GM18868 (cell line): Measurements from ENCODE around the gene FXR2.
A peak's percentile ranks its signal among the peaks of the same experiment; 100 is the strongest.

Source experiments
- ATAC-seq: cut with Tn5 transposase; IDR thresholded peaks from one replicate; pipeline ENCODE4 v1.9.1; 2021; ENCODE audit warnings: mild to moderate bottlenecking, moderate library complexity; ENCODE audit not compliant: unreplicated experiment

The FXR2 gene

DNA sequence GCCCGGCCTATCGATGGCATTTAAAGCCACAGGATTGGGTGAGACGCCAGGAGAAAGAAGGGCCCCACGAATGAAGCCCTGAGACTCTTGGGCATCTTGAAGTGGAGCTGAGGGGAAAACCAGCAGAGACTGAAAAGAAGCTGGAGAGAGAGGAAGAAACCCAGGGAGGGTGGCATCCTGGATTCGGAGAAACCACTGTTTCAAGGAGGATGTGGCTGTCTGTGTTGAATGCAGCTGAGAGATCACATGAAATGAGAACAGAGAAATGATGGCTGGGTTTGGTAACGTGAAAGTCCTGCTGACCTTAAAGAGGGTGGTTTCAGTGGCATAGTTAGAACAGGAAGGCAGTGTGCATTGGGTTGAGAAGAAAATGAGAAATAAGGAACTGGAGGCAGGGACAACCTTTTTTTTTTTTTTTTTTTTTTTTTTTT lies 62.1 kb downstream of the FXR2 start:
- ATAC-seq: peak; percentile 63

DNA sequence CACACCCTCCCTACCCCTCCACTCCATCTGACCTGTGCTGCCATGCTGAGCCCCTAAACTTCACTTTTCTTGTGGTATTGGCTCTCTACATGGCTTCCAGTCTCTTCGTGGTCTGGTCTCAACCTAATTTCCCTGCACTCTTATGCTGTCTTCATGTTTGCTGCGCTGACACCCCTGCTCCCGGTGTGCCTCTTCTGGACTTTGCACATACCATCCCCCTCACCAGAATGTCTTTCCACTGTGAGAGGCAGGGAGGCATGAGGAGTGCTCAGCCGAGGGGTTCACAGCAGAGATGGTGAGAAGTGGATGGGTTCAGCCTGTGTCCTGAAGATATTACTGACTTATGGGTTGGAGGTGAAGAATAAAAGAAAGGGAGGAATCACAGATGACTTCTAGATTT lies 63.3 kb downstream of the FXR2 start:
- no peak for ATAC-seq

DNA sequence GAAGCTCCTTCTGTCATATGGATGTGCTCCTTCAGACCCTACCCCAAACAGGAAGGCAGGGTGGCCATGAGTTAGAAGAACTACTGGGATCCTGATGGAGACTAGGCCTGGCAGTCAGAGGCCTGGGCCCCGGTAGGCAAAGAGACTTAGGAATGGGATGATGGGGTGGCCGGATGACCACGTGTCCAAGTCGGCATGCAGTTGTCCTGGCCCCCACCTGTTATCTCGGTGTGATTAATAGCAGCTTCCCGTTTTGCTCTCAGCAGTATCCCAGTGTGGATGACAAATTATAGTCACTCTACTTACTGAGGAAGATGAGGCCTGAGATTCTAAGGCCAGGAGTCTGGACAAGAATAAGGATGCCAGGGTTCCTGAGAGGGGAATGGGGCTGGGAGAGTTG lies 64.4 kb downstream of the FXR2 start:
- ATAC-seq: no peak

DNA sequence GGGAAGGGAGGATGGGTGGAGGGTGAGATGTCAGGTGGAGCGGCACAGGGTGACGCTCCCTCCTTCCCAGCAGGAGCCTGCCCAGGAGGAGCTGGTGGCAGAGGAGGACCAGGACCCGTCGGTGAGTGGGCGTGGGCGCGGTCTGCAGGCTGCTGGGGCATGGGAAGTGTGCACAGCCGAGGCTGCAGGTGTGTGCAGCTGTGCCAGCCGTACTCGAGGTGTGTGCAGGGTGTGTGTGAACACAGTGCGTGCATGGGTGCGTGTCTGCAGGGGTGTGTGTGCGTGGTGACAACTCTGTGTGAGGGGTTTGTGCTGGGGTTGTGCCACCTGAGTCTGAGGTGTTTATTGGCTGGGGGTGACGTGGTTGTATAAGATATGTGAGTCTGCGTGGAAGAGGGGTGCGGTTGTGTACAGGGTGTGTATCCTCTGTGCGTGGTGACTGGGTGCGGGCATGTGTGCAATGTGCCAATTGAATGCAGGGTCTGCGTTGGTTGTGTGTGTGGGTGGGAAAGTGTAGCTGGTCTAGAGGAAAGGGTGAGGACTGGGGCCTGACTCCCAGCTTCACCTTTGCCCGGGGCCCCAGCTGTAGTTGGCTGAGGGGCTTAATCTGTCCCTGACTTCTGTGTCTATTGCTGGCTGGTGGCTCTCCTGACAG lies 65.2 kb downstream of the FXR2 start:
- no peak for ATAC-seq

DNA sequence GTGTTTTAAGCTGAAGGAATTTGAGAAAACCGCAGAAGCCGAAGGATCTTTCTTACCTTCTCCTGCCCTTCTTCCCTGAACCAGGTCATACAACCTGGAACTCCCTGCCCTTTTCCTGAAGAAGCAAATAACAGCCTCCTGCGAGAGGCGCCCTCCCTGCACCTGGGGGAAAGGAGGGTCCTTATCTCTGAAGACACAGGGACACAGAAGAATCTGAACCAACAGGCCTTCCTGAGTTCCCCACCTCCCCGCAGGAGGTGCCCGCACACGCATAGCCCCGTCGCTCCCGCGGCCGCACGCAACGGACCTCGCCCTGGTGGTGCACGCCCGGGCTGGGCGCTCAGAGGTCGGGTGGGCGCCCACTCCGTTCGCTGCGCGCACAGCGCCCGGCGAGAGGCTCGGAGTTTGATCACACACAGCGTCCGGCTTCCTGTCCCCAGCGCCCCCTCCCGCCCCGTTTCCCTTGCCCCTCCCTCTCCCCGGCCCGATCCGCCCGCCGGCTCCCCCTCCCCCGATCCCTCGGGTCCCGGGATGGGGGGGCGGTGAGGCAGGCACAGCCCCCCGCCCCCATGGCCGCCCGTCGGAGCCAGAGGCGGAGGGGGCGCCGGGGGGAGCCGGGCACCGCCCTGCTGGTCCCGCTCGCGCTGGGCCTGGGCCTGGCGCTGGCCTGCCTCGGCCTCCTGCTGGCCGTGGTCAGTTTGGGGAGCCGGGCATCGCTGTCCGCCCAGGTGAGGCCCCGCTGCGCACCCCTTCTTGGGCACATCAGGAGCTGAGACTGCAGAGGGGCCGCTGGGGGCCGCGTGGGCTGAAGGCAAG lies 65.9 kb downstream of the FXR2 start, which contains the start of gene TNFSF12:
Gene TNFSF12, plus strand, starts transcription at position 474 of the 816 bp plus-strand sequence. Its CDS starts 96 bp downstream, at position 570.
- no peak for ATAC-seq

DNA sequence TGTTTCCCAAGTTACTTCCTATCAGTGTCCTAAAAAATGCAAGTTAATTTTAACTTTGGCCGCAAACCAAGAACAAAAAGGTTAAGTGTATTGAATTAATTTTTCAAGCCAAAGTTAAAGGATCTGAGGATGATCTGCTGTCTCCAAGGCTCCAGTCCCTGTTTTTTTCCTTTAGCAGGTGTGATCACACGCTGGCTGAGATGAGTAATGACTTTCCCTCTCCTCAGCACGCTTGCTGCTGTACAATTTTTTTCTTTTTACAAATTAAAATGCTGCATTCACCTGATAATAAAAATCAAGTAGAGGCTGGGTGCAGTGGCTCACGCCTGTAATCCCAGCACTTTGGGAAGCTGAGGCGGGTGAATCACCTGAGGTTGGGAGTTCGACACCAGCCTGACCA lies 69.8 kb downstream of the FXR2 start:
- no peak for ATAC-seq
